Measurements from ENCODE around the gene FSIP1. TPM values are rescaled to one million over a fixed set of nuclear protein-coding genes. Genes with fewer than 3 reads are reported as not detected.

The FSIP1 gene
- polyA plus RNA-seq, 2 of the 4 experiments (the other 2 are of a cell fraction) = 0.71 to 0.93 TPM

DNA sequence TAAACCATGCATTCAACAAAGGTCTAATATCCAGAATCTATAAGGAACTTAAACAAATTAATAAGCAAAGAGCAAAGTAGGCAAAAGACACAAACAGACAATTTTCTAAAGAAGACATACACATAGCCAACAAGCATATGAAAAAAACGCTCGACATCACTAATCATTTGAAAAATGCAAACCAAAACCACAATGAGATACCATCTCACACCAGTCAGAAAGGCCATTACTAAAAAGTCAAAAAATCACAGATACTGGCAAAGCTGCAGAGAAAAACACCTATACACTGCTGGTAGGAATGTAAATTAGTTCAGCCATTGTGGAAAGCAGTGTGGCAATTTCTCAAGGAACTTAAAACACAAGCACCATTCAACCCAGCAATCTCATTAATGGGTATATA is 53.8 kb downstream of the FSIP1 start (continued):
- TF ChIP-seq RNF2 (IDR thresholded peaks at IDR 0.05; ENCODE audit: borderline replicate concordance, low read depth) (no peak), ESRRA (IDR thresholded peaks at IDR 0.05; ENCODE audit: borderline replicate concordance, low read length) (no peak), HOXB5 (CRISPR knock-in tag; IDR thresholded peaks at IDR 0.05) (no peak), FOXS1 (CRISPR knock-in tag; IDR thresholded peaks at IDR 0.05) (no peak), ZFP36 (IDR thresholded peaks at IDR 0.05; ENCODE audit: borderline replicate concordance, partially characterized antibody) (no peak), TFCP2L1 (CRISPR knock-in tag; IDR thresholded peaks at IDR 0.05) (no peak), SREBF2 (IDR thresholded peaks at IDR 0.05) (no peak)
- TF ChIP-seq, protein P1, sequence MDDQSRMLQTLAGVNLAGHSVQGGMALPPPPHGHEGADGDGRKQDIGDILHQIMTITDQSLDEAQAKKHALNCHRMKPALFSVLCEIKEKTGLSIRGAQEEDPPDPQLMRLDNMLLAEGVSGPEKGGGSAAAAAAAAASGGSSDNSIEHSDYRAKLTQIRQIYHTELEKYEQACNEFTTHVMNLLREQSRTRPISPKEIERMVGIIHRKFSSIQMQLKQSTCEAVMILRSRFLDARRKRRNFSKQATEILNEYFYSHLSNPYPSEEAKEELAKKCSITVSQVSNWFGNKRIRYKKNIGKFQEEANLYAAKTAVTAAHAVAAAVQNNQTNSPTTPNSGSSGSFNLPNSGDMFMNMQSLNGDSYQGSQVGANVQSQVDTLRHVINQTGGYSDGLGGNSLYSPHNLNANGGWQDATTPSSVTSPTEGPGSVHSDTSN (IDR thresholded peaks at IDR 0.05) = no peak
- TF ChIP-seq, protein P2, sequence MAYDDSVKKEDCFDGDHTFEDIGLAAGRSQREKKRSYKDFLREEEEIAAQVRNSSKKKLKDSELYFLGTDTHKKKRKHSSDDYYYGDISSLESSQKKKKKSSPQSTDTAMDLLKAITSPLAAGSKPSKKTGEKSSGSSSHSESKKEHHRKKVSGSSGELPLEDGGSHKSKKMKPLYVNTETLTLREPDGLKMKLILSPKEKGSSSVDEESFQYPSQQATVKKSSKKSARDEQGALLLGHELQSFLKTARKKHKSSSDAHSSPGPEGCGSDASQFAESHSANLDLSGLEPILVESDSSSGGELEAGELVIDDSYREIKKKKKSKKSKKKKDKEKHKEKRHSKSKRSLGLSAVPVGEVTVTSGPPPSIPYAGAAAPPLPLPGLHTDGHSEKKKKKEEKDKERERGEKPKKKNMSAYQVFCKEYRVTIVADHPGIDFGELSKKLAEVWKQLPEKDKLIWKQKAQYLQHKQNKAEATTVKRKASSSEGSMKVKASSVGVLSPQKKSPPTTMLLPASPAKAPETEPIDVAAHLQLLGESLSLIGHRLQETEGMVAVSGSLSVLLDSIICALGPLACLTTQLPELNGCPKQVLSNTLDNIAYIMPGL (CRISPR knock-in tag; IDR thresholded peaks at IDR 0.05; ENCODE audit: borderline replicate concordance) = no peak
- TF ChIP-seq, protein P3, sequence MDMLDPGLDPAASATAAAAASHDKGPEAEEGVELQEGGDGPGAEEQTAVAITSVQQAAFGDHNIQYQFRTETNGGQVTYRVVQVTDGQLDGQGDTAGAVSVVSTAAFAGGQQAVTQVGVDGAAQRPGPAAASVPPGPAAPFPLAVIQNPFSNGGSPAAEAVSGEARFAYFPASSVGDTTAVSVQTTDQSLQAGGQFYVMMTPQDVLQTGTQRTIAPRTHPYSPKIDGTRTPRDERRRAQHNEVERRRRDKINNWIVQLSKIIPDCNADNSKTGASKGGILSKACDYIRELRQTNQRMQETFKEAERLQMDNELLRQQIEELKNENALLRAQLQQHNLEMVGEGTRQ (IDR thresholded peaks at IDR 0.05) = no peak

DNA sequence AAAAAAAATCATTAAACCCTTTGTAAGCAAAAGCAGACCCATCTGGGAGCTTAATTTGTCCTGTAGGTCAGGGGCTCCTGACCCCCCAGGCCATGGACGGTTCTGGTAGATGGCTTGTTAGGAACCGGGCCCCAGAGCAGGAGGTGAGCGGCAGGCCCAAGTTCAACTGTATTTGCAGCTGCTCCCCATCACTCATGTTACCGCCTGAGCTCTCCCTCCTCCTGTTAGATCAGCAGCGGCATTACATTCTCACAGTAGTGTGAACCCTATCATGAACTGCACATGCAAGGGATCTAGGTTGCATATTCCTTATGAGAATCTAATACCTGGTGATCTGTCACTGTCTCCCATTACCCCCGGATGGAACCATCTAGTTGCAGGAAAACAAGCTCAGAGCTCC is 60.7 kb downstream of the FSIP1 start:
- FAIRE-seq (no peak), DNase-seq (ENCODE audit: low read depth in 1 of 2, low spot score in 1 of 2) (no peak), ATAC-seq (no peak)
- Histone ChIP-seq H3K4me2 (no peak overlapping the region), H3K9me3 (no peaks in the 10 kb centered on the region), H3K4me1 (no peaks in the 10 kb centered on the region), H3K27ac (no peak overlapping the region), H3K4me3 (no peak overlapping the region)
- ChIA-PET POLR2A (no interaction called here), CTCF (no interaction called here)
- TF ChIP-seq, protein P4, sequence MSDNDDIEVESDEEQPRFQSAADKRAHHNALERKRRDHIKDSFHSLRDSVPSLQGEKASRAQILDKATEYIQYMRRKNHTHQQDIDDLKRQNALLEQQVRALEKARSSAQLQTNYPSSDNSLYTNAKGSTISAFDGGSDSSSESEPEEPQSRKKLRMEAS (IDR thresholded peaks at IDR 0.05) = no peak
- TF ChIP-seq HDAC2 (IDR thresholded peaks at IDR 0.05) = no peak
- no peak for TF ChIP-seq BHLHE40 (IDR thresholded peaks at IDR 0.05; ENCODE audit: low read depth, low read length)
- TF ChIP-seq CHD4 (IDR thresholded peaks at IDR 0.05; ENCODE audit: borderline replicate concordance) = no peak
- no peak for TF ChIP-seq MAFK (IDR thresholded peaks at IDR 0.05; ENCODE audit: partially characterized antibody)
- TF ChIP-seq, protein P5, sequence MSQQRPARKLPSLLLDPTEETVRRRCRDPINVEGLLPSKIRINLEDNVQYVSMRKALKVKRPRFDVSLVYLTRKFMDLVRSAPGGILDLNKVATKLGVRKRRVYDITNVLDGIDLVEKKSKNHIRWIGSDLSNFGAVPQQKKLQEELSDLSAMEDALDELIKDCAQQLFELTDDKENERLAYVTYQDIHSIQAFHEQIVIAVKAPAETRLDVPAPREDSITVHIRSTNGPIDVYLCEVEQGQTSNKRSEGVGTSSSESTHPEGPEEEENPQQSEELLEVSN (IDR thresholded peaks at IDR 0.05; ENCODE audit: borderline replicate concordance, low read depth) = no peak
- no peak for TF ChIP-seq FOSB (CRISPR knock-in tag; IDR thresholded peaks at IDR 0.05)
- TF ChIP-seq EHF (CRISPR knock-in tag; IDR thresholded peaks at IDR 0.05) = no peak
- no peak for TF ChIP-seq HOXB13 (CRISPR knock-in tag; IDR thresholded peaks at IDR 0.05; ENCODE audit: low read depth)
- no peak for TF ChIP-seq ZSCAN20 (CRISPR knock-in tag; IDR thresholded peaks at IDR 0.05)
- TF ChIP-seq EP300 (IDR thresholded peaks at IDR 0.05) = no peak
- no peak for TF ChIP-seq JUNB (IDR thresholded peaks at IDR 0.05)
- TF ChIP-seq KDM5A (IDR thresholded peaks at IDR 0.05) = no peak
- TF ChIP-seq TFCP2L1 (CRISPR knock-in tag; IDR thresholded peaks at IDR 0.05) = no peak
- TF ChIP-seq, protein P2 (CRISPR knock-in tag; IDR thresholded peaks at IDR 0.05; ENCODE audit: borderline replicate concordance) = no peak
- 97% methylated on average over 4 of the region's 6 CpGs for WGBS (ENCODE audit: missing lambda C conversion rate)
